ENCODE results near the gene ADCYAP1R1. TPM values are rescaled to one million over a fixed set of nuclear protein-coding genes. Genes with fewer than 3 reads are reported as not detected.

The ADCYAP1R1 gene
- total and polyA plus RNA-seq, 2 of the 8 experiments (the other 6 are each of a cell fraction or from before 2014, with no cell fraction given), result 14.4 to 14.6 TPM

DNA sequence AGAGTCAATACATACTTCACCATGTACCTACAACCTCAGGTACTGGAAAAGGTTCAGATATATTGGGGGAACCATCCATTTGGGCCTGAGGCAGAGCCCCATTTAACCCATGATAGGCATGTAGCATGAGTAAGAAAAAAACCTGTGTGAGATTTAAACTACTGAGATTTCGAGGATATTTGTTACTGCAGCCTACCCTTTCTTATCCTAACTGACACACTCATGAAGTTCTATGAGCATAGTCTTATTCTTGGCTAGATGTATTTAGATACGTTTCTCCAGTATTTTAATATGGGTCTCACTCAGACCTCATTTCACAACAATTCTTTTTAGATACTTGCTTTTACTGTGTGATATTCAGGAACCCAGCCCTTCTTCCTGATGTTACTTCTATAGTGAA lies 49.0 kb upstream of the ADCYAP1R1 start:
- H2BK15ac ChIP-seq (ENCODE audit: low read length), result no peak overlapping the region

More for the DNA sequence above, 49.0 kb upstream of the ADCYAP1R1 start:
- no peak for DNase-seq (ENCODE audit: low read depth in 1 of 2, low spot score in 2 of 2)
- no peak overlapping the region for H3K9ac ChIP-seq (replicated peaks in 1 of 4; ENCODE audit: extremely low read depth in 1 of 4, low read depth in 3 of 4, low read length in 3 of 4)
- no peak overlapping the region for H2AFZ ChIP-seq (ENCODE audit: low read length)
- no peak overlapping the region for H3K27ac ChIP-seq (ENCODE audit: low read depth, low read length)
- H4K5ac ChIP-seq (ENCODE audit: insufficient read length, low read depth, low read length), result no peak overlapping the region
- H3K4ac ChIP-seq (replicated peaks; ENCODE audit: insufficient read length, low read depth, low read length), result no peak overlapping the region
- no peak overlapping the region for H3K14ac ChIP-seq (ENCODE audit: insufficient read length)
- no peaks in the 10 kb centered on the region for H3K79me2 ChIP-seq (ENCODE audit: control insufficient read depth in 1 of 2, insufficient read depth in 2 of 2, low read length in 2 of 2)
- ChIA-PET POLR2A (ENCODE audit: partially characterized antibody) (no interaction called here), CTCF (ENCODE audit: partially characterized antibody) (interaction anchor here (1.0 to 2.9 kb wide), 5 partner anchors 10 to 120 kb away, joined by 3 to 14 read pairs (median 4); no protein-coding TSS in a partner anchor)
- no peak overlapping the region for H3K18ac ChIP-seq (ENCODE audit: extremely low read depth, low read length)
- WGBS, 2 experiments (ENCODE audit: extremely low coverage in 1 of 2, insufficient coverage in 1 of 2, insufficient read length in 1 of 2, insufficient replicate concordance in 2 of 2, low coverage in 1 of 2, low lambda C conversion rate in 2 of 2, missing lambda C conversion rate in 1 of 2), result 95% methylated on average over 2 of the region's 2 CpGs; no CpG with 5 or more reads in 1 of the 2 experiments
- H2BK5ac ChIP-seq (ENCODE audit: low read depth, low read length), result no peak overlapping the region
- no peak overlapping the region for H2BK12ac ChIP-seq (ENCODE audit: low read depth, low read length)
- no peak overlapping the region for H3K56ac ChIP-seq (replicated peaks; ENCODE audit: insufficient read length, low read depth, low read length)
- no peak overlapping the region for H3K4me2 ChIP-seq (ENCODE audit: insufficient read depth in 1 of 2, low read depth in 2 of 2, low read length in 2 of 2)
- H2BK20ac ChIP-seq (ENCODE audit: low read length), result no peak overlapping the region
- H4K8ac ChIP-seq (ENCODE audit: extremely low read depth, insufficient read depth, low read length), result no peak overlapping the region
- no peak for FAIRE-seq
- no peaks in the 10 kb centered on the region for H3K27me3 ChIP-seq (replicated peaks in 1 of 4; ENCODE audit: control insufficient read depth in 3 of 4, extremely low read depth in 1 of 4, insufficient read depth in 3 of 4, low read length in 3 of 4)
- H3K79me1 ChIP-seq (ENCODE audit: low read depth, low read length), result no peaks in the 10 kb centered on the region
- H3K23ac ChIP-seq (ENCODE audit: insufficient read length), result no peak overlapping the region
- TF ChIP-seq PHF8 (conservative IDR thresholded peaks at IDR 0.05; ENCODE audit: low read depth, low read length), result no peak
- H2AK5ac ChIP-seq (ENCODE audit: low read depth, low read length), result no peak overlapping the region
- H3K36me3 ChIP-seq (ENCODE audit: control insufficient read depth in 2 of 4, insufficient read depth in 4 of 4, low read length in 3 of 4), result no peaks in the 10 kb centered on the region
- H3K9me3 ChIP-seq (ENCODE audit: insufficient read depth in 2 of 2, low read depth in 1 of 2, low read length in 1 of 2), result no peaks in the 10 kb centered on the region
- no peak overlapping the region for H2BK120ac ChIP-seq (replicated peaks; ENCODE audit: low read depth, low read length)
- H3K4me3 ChIP-seq (ENCODE audit: extremely low read depth in 1 of 4, insufficient read depth in 2 of 4, low read depth in 3 of 4, low read length in 4 of 4), result no peak overlapping the region
- no peaks in the 10 kb centered on the region for H4K20me1 ChIP-seq (replicated peaks in 1 of 2; ENCODE audit: control insufficient read depth in 1 of 2, insufficient read depth in 2 of 2, low read length in 2 of 2)
- no peak overlapping the region for H4K91ac ChIP-seq (replicated peaks; ENCODE audit: insufficient read length, low read length)
- 0 out of 7 replicates have a peak, but pooled peaks cover 0 to 3% (median 0%) of the 10 kb centered on the region in 4 experiments for H3K4me1 ChIP-seq (replicated peaks in 1 of 4; ENCODE audit: control insufficient read depth in 3 of 4, insufficient read depth in 4 of 4, low read length in 3 of 4)
- no peaks in the 10 kb centered on the region for H3K23me2 ChIP-seq (ENCODE audit: low read depth, low read length)
